Parathyroid adenoma (tissue), 2 donors: ENCODE data around the gene PBX4.

Source experiments
- H2AFZ ChIP-seq: fragments of 300-600 bp; sonication (generic); one replicate; pipeline ENCODE4 v1.7.0; 2017; ENCODE audit warnings: antibody characterized with exemption, mild to moderate bottlenecking
- H3K27ac ChIP-seq: fragments of 300-600 bp; sonication (generic); one replicate; pipeline ENCODE4 v1.7.0; 2017
- H3K27me3 ChIP-seq: fragments of 300-600 bp; sonication (generic); one replicate; pipeline ENCODE4 v1.7.0; 2017; ENCODE audit warnings: low read length; ENCODE audit not compliant: control insufficient read depth, insufficient read depth
- H3K36me3 ChIP-seq: fragments of 300-600 bp; sonication (generic); one replicate; pipeline ENCODE4 v1.7.0; 2017; ENCODE audit warnings: low read length; ENCODE audit not compliant: control insufficient read depth, insufficient read depth
- H3K4me1 ChIP-seq: fragments of 300-600 bp; sonication (generic); one replicate; pipeline ENCODE4 v1.7.0; 2017; ENCODE audit warnings: control low read depth
- H3K4me2 ChIP-seq: fragments of 300-600 bp; sonication (generic); one replicate; pipeline ENCODE4 v1.7.0; 2017; ENCODE audit warnings: low read length
- H3K4me3 ChIP-seq: fragments of 300-600 bp; sonication (generic); one replicate; pipeline ENCODE4 v1.7.0; 2017; ENCODE audit warnings: low read depth, low read length
- H3K79me2 ChIP-seq: fragments of 300-600 bp; sonication (generic); one replicate; pipeline ENCODE4 v1.7.0; 2017; ENCODE audit warnings: control low read depth
- H3K9ac ChIP-seq: fragments of 300-600 bp; sonication (generic); one replicate; pipeline ENCODE4 v1.7.0; 2017; ENCODE audit warnings: mild to moderate bottlenecking
- H3K9me3 ChIP-seq: fragments of 300-600 bp; sonication (generic); one replicate; pipeline ENCODE4 v1.7.0; 2017; ENCODE audit warnings: low read length; ENCODE audit not compliant: control insufficient read depth
- TF ChIP-seq, protein P1 (sequence below): fragments of 300-600 bp; sonication (generic); IDR thresholded peaks from one replicate; pipeline ENCODE4 v1.7.0; 2017; ENCODE audit warnings: antibody characterized with exemption, mild to moderate bottlenecking
- donor health status: primary hyperparathyroidism.

PBX4 gene

DNA sequence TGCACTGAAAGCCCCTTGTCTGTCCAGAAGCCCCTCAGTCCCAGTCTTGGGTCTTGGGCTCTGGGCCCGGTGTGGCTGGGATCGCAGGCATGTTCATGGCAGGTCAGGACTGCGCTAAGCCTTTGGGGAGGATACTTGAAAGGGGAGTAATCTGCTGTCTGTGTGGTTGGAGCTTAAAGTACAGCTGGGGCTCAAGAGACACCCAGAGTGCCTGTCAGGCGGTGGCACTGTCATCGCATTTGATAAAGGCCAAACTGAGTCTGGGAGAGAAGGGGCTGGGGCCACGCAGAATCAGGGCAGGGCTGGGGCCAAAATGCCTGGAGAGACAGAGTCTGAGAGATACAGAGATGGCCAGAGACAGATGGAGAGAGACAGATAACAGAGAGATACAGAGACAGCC, 84.6 kb downstream of the PBX4 start:
- Histone ChIP-seq H3K27ac (no peak overlapping the region), H3K4me2 (no peak overlapping the region), H3K79me2 (no peaks in the 10 kb centered on the region), H2AFZ (no peak overlapping the region), H3K27me3 (no peaks in the 10 kb centered on the region), H3K9me3 (no peaks in the 10 kb centered on the region), H3K4me3 (no peak overlapping the region), H3K4me1 (peaks cover 3% of the 10 kb centered on the region), H3K36me3 (no peaks in the 10 kb centered on the region), H3K9ac (no peak overlapping the region)
- TF ChIP-seq, protein P1, sequence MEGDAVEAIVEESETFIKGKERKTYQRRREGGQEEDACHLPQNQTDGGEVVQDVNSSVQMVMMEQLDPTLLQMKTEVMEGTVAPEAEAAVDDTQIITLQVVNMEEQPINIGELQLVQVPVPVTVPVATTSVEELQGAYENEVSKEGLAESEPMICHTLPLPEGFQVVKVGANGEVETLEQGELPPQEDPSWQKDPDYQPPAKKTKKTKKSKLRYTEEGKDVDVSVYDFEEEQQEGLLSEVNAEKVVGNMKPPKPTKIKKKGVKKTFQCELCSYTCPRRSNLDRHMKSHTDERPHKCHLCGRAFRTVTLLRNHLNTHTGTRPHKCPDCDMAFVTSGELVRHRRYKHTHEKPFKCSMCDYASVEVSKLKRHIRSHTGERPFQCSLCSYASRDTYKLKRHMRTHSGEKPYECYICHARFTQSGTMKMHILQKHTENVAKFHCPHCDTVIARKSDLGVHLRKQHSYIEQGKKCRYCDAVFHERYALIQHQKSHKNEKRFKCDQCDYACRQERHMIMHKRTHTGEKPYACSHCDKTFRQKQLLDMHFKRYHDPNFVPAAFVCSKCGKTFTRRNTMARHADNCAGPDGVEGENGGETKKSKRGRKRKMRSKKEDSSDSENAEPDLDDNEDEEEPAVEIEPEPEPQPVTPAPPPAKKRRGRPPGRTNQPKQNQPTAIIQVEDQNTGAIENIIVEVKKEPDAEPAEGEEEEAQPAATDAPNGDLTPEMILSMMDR: no peak

DNA sequence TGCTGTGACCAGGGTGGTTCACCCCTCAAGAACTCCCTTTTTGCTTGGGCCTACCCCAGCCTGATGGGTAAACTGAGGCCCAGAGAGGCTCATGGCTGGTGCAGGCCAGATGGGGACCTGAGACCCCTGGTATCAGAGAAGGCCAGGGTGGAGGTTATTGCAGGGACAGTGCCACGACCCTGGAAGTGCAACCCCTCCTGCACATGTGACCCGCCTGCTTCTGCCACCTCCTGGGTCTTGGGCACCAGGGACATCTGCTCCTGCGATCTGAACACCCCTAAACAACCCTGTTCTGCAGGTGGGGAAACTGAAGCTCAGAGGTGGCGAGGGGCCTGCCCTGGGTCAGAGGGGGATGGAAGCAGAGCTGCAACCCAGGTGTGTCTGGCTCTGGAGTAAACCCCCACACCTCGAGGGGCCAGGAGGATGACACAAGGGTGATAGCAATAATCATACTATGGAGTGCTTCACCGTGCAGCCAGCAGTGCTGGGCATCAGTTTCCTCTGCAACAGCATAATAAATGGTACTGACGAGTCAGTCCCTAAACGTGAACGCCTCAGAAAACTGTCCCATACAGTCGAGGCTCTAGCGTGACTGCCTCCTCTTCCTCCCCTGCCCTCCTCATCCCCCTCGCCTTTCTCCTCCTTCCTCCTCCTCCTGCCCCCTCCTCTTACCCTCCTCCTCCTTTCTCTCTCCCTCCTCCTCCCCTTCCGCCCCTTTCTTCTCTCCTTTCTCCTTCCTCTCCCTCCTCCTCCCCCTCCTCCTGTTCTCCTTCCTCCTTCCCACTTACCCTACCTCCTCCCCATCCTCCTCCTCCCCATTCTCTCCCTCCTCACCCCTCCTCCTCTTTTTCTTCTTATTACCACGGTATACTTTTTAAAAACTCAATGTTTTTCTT, 85.4 kb downstream of the PBX4 start:
- no peaks in the 10 kb centered on the region for H3K79me2 ChIP-seq
- no peaks in the 10 kb centered on the region for H3K4me1 ChIP-seq
- H3K4me3 ChIP-seq: no peak overlapping the region
- TF ChIP-seq, protein P1: no peak
- H2AFZ ChIP-seq: no peak overlapping the region
- H3K9me3 ChIP-seq: no peaks in the 10 kb centered on the region
- no peaks in the 10 kb centered on the region for H3K27me3 ChIP-seq
- H3K36me3 ChIP-seq: no peaks in the 10 kb centered on the region
- no peak overlapping the region for H3K27ac ChIP-seq
- no peak overlapping the region for H3K4me2 ChIP-seq
- no peak overlapping the region for H3K9ac ChIP-seq

DNA sequence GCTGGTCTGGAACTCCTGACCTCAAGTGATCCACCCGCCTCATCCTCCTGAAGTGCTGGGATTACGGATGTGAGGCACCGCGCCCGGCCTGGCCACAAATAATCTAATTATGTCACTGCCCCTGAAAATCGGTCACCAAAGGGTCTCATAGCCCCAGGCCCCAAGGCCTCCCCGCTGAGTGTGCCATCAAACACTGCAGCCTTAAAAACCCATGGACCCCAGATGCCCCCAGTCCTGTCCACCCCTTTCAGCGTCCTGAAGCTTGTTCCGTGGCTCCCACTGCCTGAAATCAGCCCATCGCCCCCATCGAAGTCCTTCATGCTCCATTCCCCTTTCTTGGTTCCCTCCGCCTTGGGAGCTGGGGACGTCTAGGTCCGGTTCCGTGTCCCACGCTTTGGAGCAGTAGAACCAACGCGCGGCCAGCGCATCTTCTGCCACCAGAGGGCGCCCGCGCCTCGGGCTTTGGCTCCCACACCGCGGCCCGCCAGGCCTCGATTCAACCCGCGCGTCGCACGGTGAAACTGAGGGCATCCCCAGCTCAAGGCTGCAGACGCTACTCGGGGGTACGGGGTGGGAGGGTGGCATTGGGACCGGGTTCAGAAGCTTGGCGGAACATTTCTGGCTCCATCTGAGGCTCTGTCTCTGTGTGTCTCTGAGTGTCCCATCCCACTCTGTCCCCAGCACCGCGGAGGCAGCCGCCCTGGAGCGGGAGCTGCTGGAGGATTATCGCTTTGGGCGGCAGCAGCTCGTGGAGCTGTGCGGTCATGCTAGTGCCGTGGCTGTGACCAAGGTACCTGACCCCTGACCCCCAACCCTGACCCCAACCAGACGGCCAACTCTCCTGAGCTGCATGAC, 86.3 kb downstream of the PBX4 start:
- Histone ChIP-seq H3K27ac (no peak overlapping the region), H3K4me2 (no peak overlapping the region), H2AFZ (no peak overlapping the region), H3K36me3 (no peaks in the 10 kb centered on the region), H3K4me1 (no peaks in the 10 kb centered on the region), H3K79me2 (no peaks in the 10 kb centered on the region), H3K4me3 (no peak overlapping the region), H3K9ac (no peak overlapping the region), H3K27me3 (no peaks in the 10 kb centered on the region), H3K9me3 (no peaks in the 10 kb centered on the region)
- TF ChIP-seq, protein P1: peak; percentile 96

DNA sequence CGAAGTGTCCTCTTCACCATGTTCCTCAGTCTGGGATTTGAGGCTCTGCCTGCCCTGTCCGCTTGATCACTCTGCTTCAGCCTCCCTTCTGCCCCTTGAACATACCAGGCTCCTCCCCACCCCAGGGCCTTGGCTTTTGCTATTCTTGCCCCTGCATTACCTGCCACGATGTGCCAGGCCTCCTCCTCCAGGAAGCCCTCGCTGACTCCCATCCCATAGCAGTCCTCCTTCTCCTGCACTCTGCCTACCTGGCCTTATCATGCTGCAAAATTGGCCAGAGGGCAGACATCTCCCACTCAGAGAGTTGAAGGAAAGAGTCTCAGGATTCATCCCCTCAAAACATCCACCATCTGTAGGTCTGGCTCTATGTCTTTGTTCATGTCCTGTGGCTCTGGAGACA, 87.6 kb downstream of the PBX4 start:
- Histone ChIP-seq H2AFZ (no peak overlapping the region), H3K36me3 (no peaks in the 10 kb centered on the region), H3K4me1 (no peaks in the 10 kb centered on the region), H3K9me3 (no peaks in the 10 kb centered on the region), H3K4me3 (no peak overlapping the region), H3K27ac (no peak overlapping the region), H3K9ac (no peak overlapping the region), H3K79me2 (no peaks in the 10 kb centered on the region), H3K4me2 (no peak overlapping the region), H3K27me3 (no peaks in the 10 kb centered on the region)
- TF ChIP-seq, protein P1: no peak
